Central memory CD4-positive, alpha-beta T cell (primary cell): ENCODE measurements around the gene CAPN2.

Source experiments
- DNase-seq: peaks from one replicate; pipeline ENCODE4 v3.0.0; 2022

The CAPN2 gene

DNA sequence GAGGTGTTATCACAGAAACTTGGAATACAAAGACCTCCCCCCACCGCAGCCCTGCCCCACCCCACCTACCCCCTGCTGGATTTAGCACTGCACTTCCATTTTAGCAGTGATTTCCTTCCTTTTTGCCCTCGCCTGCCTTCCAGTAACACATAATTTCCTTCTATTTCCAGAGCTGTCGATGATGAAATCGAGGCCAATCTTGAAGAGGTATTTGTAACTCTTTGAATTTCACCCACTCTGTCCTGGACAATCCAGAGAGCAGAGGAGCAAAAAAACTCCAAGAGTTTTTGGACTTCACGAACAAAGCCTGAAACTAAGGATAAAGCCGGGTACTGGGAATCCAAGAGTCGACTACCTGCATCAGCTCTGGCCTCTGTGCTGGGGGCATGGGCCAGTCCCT lies 49.1 kb downstream of the CAPN2 start:
- no peak for DNase-seq

DNA sequence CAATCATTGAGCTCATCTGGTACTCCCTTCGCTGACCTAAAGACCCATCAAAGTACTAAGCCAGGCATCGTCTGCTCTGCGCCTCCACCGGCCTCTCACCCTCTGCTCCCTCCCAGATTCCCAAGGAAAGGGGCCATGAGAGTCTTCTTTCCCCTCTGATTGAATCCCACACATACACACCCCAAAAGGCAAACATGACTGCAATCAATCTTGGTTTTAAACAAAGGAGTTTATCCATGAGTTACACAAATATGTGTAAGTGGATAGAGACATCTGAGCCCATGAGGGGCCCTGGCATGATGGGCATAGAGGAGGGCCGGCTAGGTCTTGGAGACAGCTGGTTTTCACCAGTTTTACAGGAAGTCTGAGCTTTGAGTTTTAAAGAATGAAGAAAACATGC lies 50.9 kb downstream of the CAPN2 start:
- DNase-seq = no peak

DNA sequence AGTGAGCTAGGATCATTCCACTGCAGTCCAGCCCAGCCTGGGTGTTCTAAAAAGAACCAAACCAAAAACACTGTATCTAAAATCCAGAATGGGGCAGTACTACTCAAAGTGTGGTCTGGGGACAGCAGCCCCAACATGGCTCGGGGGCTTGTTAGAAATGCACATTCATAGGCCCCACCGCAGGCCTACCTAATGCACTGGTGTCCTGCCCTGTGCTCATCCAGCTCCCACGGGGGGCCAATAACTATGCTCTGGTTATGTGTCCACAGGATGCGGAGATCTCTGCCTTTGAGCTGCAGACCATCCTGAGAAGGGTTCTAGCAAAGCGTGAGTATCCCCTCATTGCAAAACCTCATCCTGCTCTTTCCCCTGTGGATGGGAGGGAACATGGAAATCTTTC lies 51.5 kb downstream of the CAPN2 start:
- DNase-seq = no peak

DNA sequence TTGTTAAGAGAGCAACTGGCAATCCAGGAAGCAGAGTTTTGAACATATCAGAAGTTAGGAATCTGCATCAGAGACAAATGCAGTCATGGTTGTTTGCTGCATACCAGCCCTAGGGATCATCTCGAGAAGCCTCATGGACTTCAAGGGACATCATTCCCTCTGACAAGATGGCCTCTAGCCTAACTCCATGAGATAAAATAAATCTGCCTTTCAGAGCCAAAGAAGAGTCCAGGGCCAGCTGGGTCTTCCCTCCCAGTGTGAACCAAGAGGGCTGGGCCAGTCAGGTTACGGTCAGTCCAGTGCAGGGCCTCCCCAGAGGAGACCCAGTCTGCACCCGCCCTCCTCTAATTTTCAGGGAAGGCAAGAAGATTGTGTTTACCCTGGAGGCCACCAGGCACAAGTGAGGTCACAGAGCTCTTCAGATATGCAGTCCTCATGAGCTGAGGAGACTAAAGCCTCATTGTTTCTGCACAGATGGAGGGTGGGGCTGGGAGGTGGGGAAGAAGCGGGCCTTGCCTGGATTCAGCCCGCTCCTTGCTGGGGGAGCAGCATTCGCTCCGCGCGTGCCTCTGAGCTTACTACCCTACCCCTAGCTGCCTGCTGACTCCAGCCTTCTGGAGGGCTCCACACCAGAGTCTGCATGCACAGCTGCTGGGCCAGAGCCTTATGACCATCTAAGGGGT lies 52.8 kb downstream of the CAPN2 start:
- no peak for DNase-seq

DNA sequence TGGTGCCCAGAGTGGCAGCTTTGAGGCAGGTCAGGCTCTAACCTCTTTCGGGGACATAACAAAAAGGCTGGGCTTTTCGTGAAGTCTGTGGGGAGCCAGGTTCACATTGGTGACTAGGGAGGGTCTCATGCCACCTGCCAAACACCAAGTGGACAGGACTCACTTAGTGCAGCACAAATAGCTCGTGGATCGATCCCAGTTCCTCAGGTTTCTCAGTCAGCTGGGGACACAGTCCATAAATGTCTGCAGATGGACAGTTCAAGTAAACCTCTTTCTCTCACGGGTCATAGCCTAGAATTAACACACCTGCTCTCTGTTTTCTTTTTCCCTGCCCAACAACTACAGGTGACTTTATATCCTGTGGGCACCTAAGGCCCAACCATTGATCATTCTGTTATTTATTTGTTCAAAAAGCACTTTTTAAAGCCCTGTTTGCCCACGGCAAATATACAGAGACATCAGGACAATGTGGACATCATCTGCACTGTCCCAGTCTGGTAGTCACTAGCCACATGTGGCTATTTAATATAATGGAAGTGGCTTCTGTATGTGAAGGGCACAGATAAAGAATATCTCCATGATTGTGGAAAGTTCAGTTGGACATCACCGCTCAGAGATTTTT lies 53.5 kb downstream of the CAPN2 start:
- DNase-seq = no peak

DNA sequence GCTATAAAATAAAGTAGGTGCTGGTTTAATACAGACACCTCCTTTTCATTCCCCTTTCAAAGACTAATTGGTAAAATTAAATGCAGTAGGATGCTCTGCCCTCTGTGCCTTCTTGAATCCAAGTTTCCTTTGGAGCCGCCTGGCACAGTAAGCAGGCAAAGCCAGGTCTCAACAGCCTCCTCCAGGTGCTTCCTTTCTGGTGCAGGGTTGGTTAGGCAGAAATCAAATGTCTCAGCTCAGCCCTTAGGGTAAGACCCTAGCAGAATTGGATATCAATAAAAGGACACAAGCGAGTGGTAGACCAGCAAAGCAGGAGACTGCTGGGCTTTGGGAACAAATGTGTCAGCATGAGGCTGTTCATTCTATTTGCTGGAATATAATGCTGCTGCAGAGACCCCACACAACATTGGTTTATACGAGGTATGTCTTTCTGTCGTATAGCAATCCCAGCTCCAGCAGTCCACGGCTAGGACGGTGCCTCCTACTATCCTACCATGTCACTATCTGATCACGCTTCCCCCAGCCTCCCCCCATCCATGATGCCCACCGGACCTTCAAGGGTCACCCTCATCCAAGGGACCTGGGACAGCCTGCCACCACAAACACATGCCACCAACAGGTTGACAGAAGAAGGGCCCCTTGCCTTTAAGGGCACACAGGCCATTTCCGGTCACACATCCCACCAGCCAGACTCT lies 58.4 kb downstream of the CAPN2 start:
- no peak for DNase-seq

DNA sequence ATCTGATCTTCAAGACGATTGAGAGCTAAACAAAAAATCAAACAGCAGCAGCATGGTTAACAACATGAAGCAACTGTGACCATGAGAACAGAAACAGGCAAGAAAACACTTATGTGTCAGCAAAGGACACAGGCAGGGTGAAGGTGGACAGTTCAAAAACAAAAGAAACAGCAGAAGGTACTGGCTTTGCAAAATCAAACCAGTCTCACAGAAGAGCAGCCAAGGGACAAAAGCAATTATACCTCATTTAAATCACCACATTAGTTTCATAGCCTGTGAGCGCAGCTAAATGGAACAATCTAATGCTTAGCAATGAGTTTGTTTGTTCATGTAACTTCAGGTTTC lies 59.1 kb downstream of the CAPN2 start:
- no peak for DNase-seq

DNA sequence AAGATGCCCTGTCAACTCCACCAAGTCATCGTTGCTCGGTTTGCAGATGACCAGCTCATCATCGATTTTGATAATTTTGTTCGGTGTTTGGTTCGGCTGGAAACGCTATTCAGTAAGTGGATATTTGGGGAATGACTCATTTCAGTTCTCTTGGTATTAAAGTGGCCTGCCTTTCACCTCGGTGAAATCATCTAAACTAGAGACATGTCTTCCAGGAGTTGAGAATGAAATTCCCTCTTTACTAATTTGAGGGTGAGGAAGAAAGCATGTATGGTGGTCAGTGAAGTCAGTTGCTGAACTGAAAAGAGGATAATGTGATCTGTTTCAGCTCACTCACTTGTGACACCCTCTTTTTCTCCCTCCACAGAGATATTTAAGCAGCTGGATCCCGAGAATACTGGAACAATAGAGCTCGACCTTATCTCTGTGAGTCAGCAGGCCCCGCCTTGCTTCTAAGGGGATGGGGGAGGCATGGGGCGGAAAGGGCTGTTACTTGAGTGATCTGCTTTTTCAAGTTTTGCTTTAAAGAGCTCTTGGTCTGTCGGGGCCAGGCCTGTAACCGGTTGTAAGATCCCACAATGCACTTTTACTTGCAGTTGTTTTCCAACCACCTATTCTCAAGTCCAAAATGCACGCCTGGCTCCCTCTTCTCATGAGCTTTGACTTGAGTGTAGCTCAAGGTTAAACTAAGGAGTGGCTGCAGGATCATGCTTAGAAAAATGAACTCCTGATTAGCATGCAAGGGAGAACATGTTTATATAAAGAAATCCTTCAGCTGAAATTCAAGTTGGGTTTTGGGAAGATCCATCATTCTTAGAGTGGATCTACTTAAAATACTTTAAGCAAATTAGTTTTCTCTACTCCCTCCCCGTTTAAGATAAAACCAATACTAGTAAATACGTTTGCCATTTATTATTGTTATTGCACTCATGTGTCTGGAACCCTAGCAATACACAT lies 59.8 kb downstream of the CAPN2 start:
- no peak for DNase-seq

DNA sequence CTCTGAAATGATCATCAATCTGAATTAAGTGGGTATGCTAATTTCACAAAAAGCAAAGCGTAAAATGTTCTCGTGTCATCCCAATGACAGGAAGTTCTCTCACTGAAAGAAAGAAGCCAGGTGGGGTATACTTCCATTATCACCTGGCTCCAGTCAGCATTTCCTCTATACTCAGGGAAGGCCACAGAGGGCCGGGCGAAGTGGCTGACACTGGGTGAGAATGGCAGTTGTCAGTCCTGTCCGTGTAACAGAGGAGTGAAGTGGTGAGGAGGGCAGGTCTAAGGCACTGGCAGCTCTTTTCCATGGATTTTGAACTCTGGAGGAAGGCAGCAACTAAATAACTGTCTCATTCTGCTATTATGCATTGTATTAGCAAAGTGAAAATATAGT lies 60.4 kb downstream of the CAPN2 start:
- DNase-seq = no peak

DNA sequence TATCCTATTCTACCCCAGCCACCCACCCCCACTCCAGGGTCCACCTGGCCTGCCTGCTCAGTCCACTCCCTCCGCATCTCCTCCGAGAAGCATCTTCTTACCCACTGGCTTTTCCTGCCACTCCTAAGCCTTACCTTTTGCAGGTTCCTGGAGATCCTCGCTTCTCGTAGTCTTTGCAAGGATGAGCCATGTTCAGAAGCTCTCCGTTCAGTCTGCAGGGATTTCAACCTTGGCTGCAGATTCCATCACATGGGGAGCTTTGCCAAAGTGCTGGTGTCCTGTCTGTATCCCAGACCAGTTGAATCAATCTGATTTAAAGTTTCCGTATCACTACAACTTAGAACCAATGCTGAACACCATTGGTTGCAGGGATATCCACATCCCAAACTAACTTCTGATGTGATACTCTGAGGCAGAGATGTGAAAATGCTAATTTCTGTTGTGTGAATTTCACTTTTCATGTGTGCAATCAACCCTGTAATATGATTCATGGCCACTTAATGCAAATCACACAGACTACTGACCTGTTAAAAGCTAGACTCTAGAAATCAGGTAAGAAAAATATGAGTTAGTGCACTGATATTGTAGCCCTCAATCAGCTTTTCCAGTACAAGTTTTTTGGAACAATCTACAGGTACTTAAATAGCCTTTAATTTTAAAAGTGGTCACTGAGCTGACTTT lies 61.9 kb downstream of the CAPN2 start:
- DNase-seq = no peak

DNA sequence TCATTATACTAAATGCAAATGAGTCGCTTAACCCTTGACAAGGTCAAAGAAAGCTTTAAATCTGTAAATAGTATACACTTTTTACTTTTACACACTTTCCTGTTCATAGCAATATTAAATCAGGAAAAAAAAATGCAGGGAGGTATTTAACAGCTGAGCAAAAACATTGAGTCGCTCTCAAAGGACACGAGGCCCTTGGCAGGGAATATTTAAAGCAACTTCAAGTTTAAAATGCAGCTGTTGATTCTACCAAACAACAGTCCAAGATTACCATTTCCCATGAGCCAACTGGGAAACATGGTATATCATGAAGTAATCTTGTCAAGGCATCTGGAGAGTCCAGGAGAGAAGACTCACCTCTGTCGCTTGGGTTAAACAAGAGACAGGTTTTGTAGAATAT lies 62.7 kb downstream of the CAPN2 start:
- no peak for DNase-seq

DNA sequence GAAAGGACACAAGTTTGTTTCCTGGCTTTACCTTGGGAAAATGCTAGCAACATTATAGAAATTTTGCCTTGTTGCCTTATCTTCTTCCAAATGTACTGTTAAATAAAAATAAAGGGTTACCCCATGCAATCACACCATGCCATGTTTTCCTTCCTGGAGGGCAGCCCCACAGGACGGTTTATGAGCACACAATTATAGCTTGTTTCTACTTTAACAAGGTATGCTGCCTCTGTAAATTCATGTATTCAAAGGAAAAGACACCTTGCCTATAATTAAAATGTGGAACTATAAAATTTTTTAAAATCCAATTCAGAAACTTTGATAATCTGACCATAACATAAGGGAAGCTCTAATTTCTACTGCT lies 63.4 kb downstream of the CAPN2 start:
- DNase-seq = no peak

DNA sequence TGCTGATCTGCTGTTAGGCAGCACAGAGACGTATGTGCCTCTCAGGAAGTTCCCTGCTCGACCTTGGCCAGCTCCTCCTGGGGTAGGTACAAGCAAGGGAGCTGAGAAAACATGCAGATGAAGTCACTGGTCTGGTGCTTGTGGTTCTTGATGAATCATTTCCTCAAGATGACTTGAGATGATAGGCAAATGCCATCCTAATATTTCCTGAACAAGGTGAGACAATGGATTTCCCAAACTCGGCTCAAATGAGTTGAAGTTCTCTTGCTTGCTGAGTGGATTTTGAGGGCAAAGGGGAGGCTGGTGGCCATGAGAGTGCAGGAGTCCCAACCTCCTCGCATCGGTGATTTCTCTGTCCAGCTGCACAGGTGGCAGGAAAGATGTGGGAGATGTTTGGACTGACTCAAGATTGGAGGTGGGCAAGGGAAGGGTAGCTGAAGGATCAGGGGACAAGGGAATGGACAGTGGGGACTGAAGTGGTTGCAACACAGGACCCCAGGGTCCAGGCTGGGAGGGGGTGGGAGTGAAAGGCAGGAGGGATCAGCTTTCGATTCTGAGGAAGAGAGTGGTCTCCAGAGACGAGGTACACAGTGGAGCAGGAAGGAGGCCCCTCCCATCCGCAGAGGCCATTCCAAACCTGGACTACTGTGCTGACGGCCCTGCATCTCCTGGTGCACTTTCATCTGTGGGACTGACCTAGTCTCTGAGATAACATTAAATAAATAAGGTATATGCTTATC lies 63.9 kb downstream of the CAPN2 start:
- DNase-seq = peak; percentile 9

DNA sequence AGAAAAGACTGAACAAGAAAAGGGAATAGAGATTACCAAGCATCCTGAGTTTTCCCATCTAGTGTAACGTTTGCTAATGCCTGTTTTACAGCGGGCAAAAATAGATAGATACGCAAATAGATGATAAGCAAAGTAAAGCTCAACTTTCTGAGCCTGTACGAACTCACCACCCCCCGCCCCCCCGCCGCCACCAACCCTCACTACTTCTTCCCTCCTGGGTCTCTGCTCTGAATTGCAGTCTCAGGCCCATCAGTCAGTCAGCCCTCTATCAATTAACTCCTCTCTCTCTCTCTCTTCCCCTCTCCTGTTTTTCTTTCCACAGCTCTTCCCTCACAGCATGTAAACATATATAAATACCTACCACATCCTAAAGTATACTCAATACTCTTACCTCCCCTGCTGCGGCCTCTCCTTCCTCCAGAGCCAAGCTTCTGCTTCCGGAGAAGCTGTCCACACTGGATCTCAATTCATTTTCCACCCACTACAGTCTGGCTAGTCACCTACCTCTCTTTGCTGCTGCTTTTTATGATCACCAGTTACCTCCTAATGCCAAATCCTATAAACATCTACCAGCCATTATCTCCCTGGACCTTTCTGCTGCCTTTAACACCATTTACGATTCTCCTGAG lies 64.6 kb downstream of the CAPN2 start:
- no peak for DNase-seq

DNA sequence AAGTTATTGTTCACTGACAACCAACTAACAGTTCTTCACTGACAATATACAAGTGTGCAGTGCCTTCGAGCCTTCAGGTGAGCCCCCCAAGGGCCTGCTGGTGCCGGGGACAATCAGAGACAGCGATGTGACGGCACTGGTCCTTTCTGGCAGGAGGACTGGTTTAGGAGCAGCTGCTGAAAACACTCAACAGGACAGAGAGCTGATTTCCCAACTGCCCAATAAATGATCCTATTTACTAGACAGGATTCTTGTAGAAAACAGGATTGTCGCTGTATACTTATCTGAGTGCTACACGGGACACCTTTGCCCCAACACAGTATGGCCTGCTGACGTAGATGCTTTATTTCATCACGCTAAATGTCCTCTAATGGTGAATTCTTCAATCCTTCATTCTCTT lies 68.0 kb downstream of the CAPN2 start:
- no peak for DNase-seq

DNA sequence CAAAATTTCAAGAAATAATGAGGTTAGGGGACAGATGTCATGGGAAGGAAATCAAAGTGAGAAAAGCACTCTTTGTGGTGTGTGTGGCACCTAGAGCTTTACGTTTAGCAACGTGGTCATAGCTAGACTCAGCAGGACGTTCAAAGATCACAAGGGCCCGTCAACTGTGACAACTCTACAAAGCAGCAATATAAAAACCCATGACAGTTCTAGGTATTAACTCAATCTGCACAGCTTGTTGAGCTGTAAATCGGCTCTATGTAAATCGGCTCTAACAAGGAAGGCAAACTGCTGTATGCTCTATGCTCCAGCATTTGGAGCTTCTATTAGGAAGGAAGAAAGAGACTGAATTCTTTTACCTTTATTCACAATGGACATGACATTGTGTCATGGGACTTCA lies 68.6 kb downstream of the CAPN2 start:
- no peak for DNase-seq

DNA sequence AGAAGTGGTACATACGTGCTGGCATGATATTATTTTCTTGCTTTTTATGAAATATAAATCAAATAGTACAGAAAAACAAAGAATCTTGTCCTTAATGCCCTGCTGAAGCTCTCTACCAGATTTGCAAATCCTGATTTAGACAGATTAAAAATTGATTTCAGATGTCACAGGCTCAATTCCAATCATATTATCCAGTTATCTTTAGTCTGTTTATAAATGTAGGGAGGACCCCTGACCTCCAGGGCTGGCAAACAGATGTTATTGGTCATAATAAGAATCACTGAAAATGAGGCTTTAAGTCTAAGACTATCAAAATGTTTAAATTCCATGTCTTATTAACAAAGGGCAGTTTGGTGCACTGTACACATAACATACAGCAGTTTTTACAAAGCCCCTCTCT lies 71.3 kb downstream of the CAPN2 start:
- no peak for DNase-seq

DNA sequence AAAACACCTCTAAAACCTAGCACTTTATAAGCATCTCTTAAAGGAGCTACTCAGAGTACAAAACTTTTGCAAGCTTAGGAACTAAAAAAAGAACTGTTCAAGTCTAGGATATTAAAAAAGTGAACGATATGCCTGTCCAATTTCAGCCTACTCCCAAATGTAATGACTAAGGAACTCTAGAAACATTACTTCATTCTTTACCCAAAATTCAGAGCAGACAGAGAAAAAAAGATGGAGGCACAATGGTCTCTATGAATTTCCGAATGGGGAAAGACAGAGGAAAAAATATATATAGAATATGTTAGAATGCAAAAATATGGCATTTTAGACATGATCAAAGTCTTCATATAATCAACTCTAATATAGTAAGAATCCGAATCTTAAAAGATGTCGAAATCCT lies 72.2 kb downstream of the CAPN2 start:
- no peak for DNase-seq

DNA sequence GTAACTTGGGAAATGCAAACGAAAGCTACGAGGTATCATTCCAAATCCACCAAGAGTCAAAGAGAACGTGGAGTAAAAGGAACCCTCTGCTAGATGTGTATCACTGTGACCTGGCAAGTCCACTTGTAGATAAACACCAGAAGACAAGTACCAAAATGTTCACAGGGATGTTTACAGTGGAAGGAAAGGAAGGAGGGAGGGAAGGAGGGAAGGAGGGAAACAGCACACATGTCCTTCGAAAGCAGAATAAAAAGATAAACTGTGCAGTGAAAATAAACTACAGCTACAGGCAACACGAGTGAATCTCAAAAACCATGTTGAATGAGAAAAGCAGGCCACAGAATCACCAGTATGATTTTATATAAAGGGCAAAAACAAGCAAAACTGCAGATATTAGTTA lies 73.5 kb downstream of the CAPN2 start:
- no peak for DNase-seq

DNA sequence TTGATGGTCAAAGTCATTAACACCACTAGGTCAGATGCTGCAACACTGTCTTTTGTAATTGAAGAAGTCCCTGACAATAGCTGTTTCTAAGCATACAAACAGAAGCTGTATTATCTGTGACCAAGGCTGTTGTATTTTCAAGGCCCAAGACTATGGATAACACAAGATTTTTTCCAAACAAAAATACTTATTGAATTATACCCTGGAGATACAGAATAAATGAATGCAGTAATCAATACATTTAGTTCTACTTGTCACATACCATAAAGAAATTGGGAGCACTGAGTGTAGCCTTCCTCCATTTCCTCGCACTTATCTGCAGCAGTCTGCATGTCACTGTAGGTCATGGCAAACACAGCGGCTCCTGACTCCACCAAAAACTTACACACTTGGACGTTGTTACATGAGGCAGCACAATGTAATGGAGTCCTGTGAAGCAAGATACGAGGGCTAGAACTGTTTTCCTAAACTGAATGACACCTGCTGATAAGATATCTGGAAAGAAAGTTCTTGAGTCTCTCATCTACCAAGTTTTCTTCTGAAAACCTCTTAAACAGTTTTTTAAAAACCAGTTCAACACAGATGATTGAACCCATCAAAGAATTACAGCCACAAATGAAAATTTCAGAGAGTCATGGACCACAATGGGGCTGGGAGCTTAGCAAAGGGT lies 76.5 kb downstream of the CAPN2 start:
- DNase-seq = no peak

DNA sequence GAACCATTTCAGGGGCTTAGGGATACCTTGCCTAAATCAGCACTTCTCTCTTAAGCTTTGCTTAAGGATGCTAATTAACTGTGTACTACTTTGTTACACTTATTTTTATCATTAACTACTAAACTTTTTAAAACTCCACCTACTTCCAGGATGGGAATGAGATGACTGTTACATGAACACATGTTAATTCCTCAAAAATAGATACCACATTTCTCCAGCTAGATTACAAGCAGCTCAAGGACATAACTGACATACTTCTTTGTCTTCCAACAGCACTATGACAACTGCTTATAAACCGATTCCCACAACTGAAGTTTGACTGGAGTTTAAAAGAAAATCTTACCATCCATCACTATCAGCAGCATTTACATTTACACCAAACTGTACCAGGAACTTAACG lies 79.7 kb downstream of the CAPN2 start:
- DNase-seq = no peak
